Measurements from ENCODE around the gene SENP7.

DNA sequence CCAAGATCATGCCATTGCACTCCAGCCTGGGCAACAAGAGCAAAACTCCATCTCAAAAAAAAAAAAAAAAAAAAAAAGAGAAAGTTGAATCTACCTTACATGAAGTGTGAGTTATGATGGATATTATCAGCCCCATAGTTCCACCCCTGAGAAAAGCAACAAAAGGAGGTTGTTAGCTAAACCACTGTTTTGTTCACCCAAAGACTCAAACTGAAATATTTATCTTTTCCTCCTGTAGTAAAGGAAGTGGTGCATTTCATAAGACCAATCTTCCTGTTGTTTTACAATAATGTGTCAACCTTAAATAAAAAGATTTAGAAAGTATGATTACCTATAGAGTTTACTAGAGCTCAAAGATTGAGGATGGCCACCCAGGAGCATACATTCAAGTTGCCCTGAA, 29.9 kb upstream of the SENP7 start:
- TF ChIP-seq MXI1 (conservative IDR thresholded peaks at IDR 0.05; ENCODE audit: poor library complexity, severe bottlenecking) (no peak), POLR2AphosphoS5 (IDR thresholded peaks at IDR 0.05) (no peak), TAF1 (IDR thresholded peaks at IDR 0.05; ENCODE audit: low read depth) (no peak), EP300 (conservative IDR thresholded peaks at IDR 0.05; ENCODE audit: poor library complexity, severe bottlenecking) (no peak), EZH2 (IDR thresholded peaks at IDR 0.05; ENCODE audit: borderline replicate concordance, insufficient read depth, low read length, poor library complexity, severe bottlenecking) (no peak), RAD21 (conservative IDR thresholded peaks at IDR 0.05) (no peak)
- TF ChIP-seq, protein P1, sequence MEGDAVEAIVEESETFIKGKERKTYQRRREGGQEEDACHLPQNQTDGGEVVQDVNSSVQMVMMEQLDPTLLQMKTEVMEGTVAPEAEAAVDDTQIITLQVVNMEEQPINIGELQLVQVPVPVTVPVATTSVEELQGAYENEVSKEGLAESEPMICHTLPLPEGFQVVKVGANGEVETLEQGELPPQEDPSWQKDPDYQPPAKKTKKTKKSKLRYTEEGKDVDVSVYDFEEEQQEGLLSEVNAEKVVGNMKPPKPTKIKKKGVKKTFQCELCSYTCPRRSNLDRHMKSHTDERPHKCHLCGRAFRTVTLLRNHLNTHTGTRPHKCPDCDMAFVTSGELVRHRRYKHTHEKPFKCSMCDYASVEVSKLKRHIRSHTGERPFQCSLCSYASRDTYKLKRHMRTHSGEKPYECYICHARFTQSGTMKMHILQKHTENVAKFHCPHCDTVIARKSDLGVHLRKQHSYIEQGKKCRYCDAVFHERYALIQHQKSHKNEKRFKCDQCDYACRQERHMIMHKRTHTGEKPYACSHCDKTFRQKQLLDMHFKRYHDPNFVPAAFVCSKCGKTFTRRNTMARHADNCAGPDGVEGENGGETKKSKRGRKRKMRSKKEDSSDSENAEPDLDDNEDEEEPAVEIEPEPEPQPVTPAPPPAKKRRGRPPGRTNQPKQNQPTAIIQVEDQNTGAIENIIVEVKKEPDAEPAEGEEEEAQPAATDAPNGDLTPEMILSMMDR (IDR thresholded peaks at IDR 0.05; ENCODE audit: poor library complexity, severe bottlenecking): no peak
- TF ChIP-seq, protein P2, sequence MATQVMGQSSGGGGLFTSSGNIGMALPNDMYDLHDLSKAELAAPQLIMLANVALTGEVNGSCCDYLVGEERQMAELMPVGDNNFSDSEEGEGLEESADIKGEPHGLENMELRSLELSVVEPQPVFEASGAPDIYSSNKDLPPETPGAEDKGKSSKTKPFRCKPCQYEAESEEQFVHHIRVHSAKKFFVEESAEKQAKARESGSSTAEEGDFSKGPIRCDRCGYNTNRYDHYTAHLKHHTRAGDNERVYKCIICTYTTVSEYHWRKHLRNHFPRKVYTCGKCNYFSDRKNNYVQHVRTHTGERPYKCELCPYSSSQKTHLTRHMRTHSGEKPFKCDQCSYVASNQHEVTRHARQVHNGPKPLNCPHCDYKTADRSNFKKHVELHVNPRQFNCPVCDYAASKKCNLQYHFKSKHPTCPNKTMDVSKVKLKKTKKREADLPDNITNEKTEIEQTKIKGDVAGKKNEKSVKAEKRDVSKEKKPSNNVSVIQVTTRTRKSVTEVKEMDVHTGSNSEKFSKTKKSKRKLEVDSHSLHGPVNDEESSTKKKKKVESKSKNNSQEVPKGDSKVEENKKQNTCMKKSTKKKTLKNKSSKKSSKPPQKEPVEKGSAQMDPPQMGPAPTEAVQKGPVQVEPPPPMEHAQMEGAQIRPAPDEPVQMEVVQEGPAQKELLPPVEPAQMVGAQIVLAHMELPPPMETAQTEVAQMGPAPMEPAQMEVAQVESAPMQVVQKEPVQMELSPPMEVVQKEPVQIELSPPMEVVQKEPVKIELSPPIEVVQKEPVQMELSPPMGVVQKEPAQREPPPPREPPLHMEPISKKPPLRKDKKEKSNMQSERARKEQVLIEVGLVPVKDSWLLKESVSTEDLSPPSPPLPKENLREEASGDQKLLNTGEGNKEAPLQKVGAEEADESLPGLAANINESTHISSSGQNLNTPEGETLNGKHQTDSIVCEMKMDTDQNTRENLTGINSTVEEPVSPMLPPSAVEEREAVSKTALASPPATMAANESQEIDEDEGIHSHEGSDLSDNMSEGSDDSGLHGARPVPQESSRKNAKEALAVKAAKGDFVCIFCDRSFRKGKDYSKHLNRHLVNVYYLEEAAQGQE (IDR thresholded peaks at IDR 0.05; ENCODE audit: borderline replicate concordance): no peak

Data from neural cell (in vitro differentiated cells).